Testis (tissue), 2 donors: ENCODE data around the gene CDK4.

Source experiments
- POLR2A ChIP-seq: fragments of 450-650 bp; IDR thresholded peaks from one replicate; pipeline ENCODE4 v1.6.1; 2017; ENCODE audit warnings: antibody characterized with exemption, mild to moderate bottlenecking, moderate library complexity
- TF ChIP-seq, protein P1 (sequence below), 3 experiments: fragments of 450-650 bp in 2 of 3; fragments of 200-600 bp in 1 of 3; sonication (generic) in 1 of 3; IDR thresholded peaks; one replicate each; pipeline ENCODE4 v1.5.1; 2016 to 2019; ENCODE audit warnings: antibody characterized with exemption in 3 of 3, mild to moderate bottlenecking in 2 of 3, moderate library complexity in 1 of 3

DNA sequence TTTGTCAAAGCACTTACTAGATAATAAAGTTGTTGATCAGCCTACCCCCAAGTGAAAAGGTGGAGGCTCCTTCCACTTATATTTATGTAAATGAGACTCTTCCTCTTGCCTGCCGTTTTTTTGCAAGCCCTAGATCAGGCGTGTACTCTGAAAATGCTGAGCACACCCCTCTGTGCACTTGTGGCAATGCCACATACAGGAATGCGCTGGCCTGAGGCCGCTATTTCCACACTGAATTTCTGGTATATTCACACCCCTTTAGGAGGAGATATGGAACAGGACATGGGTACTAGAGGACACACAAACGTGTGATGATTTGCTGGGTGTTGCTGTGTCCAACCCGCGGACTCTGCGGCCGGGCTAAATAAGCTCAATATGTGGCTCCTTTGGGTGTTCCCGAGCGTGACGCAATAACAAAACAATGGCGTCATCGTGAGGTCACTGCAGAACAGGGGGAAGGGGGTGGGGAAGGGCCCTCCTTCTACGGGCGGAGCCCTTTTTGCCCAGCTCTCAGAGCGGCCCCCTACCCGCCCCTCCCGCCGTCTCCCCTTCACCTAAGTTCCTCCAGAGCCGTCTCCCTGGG, 7.8 kb downstream of the CDK4 start:
- TF ChIP-seq, protein P1, sequence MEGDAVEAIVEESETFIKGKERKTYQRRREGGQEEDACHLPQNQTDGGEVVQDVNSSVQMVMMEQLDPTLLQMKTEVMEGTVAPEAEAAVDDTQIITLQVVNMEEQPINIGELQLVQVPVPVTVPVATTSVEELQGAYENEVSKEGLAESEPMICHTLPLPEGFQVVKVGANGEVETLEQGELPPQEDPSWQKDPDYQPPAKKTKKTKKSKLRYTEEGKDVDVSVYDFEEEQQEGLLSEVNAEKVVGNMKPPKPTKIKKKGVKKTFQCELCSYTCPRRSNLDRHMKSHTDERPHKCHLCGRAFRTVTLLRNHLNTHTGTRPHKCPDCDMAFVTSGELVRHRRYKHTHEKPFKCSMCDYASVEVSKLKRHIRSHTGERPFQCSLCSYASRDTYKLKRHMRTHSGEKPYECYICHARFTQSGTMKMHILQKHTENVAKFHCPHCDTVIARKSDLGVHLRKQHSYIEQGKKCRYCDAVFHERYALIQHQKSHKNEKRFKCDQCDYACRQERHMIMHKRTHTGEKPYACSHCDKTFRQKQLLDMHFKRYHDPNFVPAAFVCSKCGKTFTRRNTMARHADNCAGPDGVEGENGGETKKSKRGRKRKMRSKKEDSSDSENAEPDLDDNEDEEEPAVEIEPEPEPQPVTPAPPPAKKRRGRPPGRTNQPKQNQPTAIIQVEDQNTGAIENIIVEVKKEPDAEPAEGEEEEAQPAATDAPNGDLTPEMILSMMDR (IDR thresholded peaks at IDR 0.05): no peak
- no peak for TF ChIP-seq POLR2A
